ENCODE results near the gene ERVFRD-1. TPM values are rescaled to one million over a fixed set of nuclear protein-coding genes. Genes with fewer than 3 reads are reported as not detected.

The ERVFRD-1 gene
- total RNA-seq, 4 donors from 2014 or later, result 0.76 TPM; not detected in 3

- DNase-seq, result no peak
- Histone ChIP-seq H3K4me3 (no peak overlapping the region), H3K36me3 (no peaks in the 10 kb centered on the region), H3K9me3 (no peaks in the 10 kb centered on the region), H3K27ac (no peak overlapping the region), H3K27me3 (peaks cover 0 to 12% (median 0%) of the 10 kb centered on the region in 4 donors), H3K4me1 (no peaks in the 10 kb centered on the region)
- no peak for TF ChIP-seq POLR2A (IDR thresholded peaks at IDR 0.05)
- TF ChIP-seq, protein P1, sequence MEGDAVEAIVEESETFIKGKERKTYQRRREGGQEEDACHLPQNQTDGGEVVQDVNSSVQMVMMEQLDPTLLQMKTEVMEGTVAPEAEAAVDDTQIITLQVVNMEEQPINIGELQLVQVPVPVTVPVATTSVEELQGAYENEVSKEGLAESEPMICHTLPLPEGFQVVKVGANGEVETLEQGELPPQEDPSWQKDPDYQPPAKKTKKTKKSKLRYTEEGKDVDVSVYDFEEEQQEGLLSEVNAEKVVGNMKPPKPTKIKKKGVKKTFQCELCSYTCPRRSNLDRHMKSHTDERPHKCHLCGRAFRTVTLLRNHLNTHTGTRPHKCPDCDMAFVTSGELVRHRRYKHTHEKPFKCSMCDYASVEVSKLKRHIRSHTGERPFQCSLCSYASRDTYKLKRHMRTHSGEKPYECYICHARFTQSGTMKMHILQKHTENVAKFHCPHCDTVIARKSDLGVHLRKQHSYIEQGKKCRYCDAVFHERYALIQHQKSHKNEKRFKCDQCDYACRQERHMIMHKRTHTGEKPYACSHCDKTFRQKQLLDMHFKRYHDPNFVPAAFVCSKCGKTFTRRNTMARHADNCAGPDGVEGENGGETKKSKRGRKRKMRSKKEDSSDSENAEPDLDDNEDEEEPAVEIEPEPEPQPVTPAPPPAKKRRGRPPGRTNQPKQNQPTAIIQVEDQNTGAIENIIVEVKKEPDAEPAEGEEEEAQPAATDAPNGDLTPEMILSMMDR (IDR thresholded peaks at IDR 0.05), result no peak
- intact Hi-C loops (cut with DNase I), result loop anchor here (10.0 kb wide), 1 partner anchor 580 kb away; no protein-coding TSS in a partner anchor
- 32 to 34% methylated on average over 4 of the region's 4 CpGs for WGBS, 2 donors
These were observed 56.3 kb downstream of the ERVFRD-1 start for GRCh38 chr6:11055127-11055627.

GRCh38 chr6:11054722-11055121 is 56.8 kb downstream of the ERVFRD-1 start:
- no peaks in the 10 kb centered on the region for H3K36me3 ChIP-seq
- intact Hi-C loops (cut with DNase I), result loop anchor here (10.0 kb wide), 1 partner anchor 580 kb away; no protein-coding TSS in a partner anchor
- DNase-seq, result no peak
- TF ChIP-seq, protein P1 (IDR thresholded peaks at IDR 0.05), result no peak
- no peak for TF ChIP-seq POLR2A (IDR thresholded peaks at IDR 0.05)
- no peak overlapping the region for H3K4me3 ChIP-seq
- H3K9me3 ChIP-seq, result no peaks in the 10 kb centered on the region
- H3K27me3 ChIP-seq, result peaks cover 0 to 16% (median 0%) of the 10 kb centered on the region in 4 donors
- H3K4me1 ChIP-seq, result no peaks in the 10 kb centered on the region
- 82 to 91% methylated on average over 1 of the region's 1 CpG for WGBS, 2 donors
- H3K27ac ChIP-seq, result no peak overlapping the region

GRCh38 chr6:11053307-11053706 is 58.2 kb downstream of the ERVFRD-1 start:
- Histone ChIP-seq H3K36me3 (no peaks in the 10 kb centered on the region), H3K27ac (no peak overlapping the region), H3K4me1 (no peaks in the 10 kb centered on the region), H3K9me3 (no peaks in the 10 kb centered on the region), H3K27me3 (peaks cover 0 to 27% (median 0%) of the 10 kb centered on the region in 4 donors), H3K4me3 (no peak overlapping the region)
- intact Hi-C loops (cut with DNase I), result loop anchor here (10.0 kb wide), 1 partner anchor 579 kb away; no protein-coding TSS in a partner anchor
- 66 to 73% methylated on average over 5 of the region's 5 CpGs for WGBS, 2 donors
- no peak for DNase-seq
- no peak for TF ChIP-seq POLR2A (IDR thresholded peaks at IDR 0.05)
- TF ChIP-seq, protein P1 (IDR thresholded peaks at IDR 0.05), result no peak

Small RNA genes lying within 50 kb of the gene (small RNA-seq; reads per million reads assigned to genes)
- gene AL136139.1, result 0 reads per million in 4 donors

Other genes starting within 250 kb of the ERVFRD-1 start
- not detected for gene GCM2, start 229.7 kb downstream of the ERVFRD-1 start, total RNA-seq
- gene SYCP2L, start 224.7 kb downstream of the ERVFRD-1 start, total RNA-seq, result 1 to 10 TPM in 1 of 4 donors, under 1 TPM in 1, not detected in 2; 0.53 to 1.3 TPM
- gene ELOVL2, start 67.4 kb downstream of the ERVFRD-1 start, total RNA-seq, result under 1 TPM in 3 of 4 donors, not detected in 1; 0.06 to 0.38 (median 0.18) TPM
- gene SMIM13, start 17.9 kb downstream of the ERVFRD-1 start, total RNA-seq, result 1 to 10 TPM; 3.8 to 7.4 (median 6.3) TPM
- gene NEDD9, start 120.9 kb upstream of the ERVFRD-1 start, total RNA-seq, result 10 to 100 TPM in 2 of 4 donors, 1 to 10 TPM in 2; 7.7 to 14.9 (median 10.9) TPM